Aorta (tissue), 5 donors: Measurements from ENCODE around the gene CRIM1. TPM values are rescaled to one million over a fixed set of nuclear protein-coding genes. Genes with fewer than 3 reads are reported as not detected.

Experiments used
- ATAC-seq: fragments of 200-7000 bp; cut with Tn5 transposase; one replicate; pipeline ENCODE4 v1.9.1; 2022; ENCODE audit warnings: moderate library complexity; ENCODE audit not compliant: low FRiP score
- DNase-seq, 2 donors: peaks; one replicate each; pipeline ENCODE4 v3.0.0-alpha.2; 2020
- H3K27ac ChIP-seq, 2 donors: one replicate each; pipeline ENCODE4 v1.5.1; 2013; ENCODE audit warnings: low read length in 2 of 2, mild to moderate bottlenecking in 2 of 2, moderate library complexity in 2 of 2, control low read depth in 1 of 2, inconsistent platforms in 1 of 2, low read depth in 1 of 2
- H3K27me3 ChIP-seq, 2 donors: one replicate each; pipeline ENCODE4 v1.6.1; 2013; ENCODE audit warnings: control low read depth in 1 of 2, low read length in 1 of 2, mild to moderate bottlenecking in 1 of 2, moderate library complexity in 1 of 2; ENCODE audit not compliant: insufficient read depth in 2 of 2, control insufficient read depth in 1 of 2
- H3K36me3 ChIP-seq, 2 donors: one replicate each; pipeline ENCODE4 v1.6.1; 2013; ENCODE audit warnings: control low read depth in 1 of 2, low read length in 1 of 2, mild to moderate bottlenecking in 1 of 2; ENCODE audit not compliant: insufficient read depth in 2 of 2, control insufficient read depth in 1 of 2
- H3K4me1 ChIP-seq, 2 donors: one replicate each; pipeline ENCODE4 v1.6.1; 2013; ENCODE audit warnings: low read length in 2 of 2, control low read depth in 1 of 2, mild to moderate bottlenecking in 1 of 2, moderate library complexity in 1 of 2; ENCODE audit not compliant: insufficient read depth in 2 of 2, control insufficient read depth in 1 of 2
- H3K4me3 ChIP-seq, 2 donors: one replicate each; pipeline ENCODE4 v1.5.1; 2013; ENCODE audit warnings: low read length in 2 of 2, control low read depth in 1 of 2, mild to moderate bottlenecking in 1 of 2
- H3K9me3 ChIP-seq: one replicate; pipeline ENCODE4 v1.6.1; 2013; ENCODE audit warnings: mild to moderate bottlenecking, low read length; ENCODE audit not compliant: control insufficient read depth
- WGBS, 2 donors: extraction: QIAGEN DNeasy Blood & Tissue Kit; methylation state at CpG; one replicate each; pipeline ENCODE4 v1.1.7; 2013; 5-methylcytosine and 5-hydroxymethylcytosine counted together
- intact Hi-C, 2 donors: fragments of 100-400 bp; cut with DNase I; formaldehyde crosslinking; loops; one replicate each; pipeline versions ENCODE4 v1.14.2 to v1.15.0; 2022
- polyA plus RNA-seq, 2 donors: library from polyadenylated mRNA; stranded (reverse); fragments of 200-250 nt; gene quantifications; one replicate each; pipeline ENCODE4 v1.2.3, GENCODE V29; 2013
- total RNA-seq, 2 donors: library from RNA; stranded (reverse); fragmentation: NEBNext Ultra II Directional; extraction: Animal tissue kit (Norgen Biotek cat#: 25700); gene quantifications; one replicate each; pipeline ENCODE4 v1.2.1, GENCODE V29; 2021
- donor health status: healthy with polysubstance abuse.
- donor health status: Bipolar disorder and iron deficiency.
- donor health status: DM: no; HTN: no; CAD: no.
- donor health status: DM: no; HTN: no; CAD: no.
- donor health status: DM: yes; HTN: yes; CAD: no.

The CRIM1 gene
- total and polyA plus RNA-seq, 4 donors: 47.3 to 727 (median 147) TPM

DNA sequence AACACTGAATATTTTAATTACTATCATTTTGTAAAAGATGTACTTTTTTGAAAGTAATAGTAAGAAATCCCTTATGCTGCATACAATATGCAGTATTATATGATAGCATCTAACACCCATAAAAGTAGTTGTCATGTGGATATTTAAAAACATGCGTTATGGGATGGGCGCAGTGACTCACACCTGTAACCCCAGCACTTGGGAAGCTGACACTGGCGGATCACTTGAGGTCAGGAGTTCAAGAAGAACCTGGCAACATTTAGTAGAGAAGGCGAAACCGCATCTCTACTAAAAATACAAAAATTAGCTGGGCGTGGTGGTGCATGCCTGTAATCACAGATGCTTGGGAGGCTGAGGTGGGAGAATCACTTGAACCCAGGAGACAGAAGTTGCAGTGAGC, 153.5 kb downstream of the CRIM1 start:
- ATAC-seq: no peak
- Histone ChIP-seq H3K36me3 (peaks cover 7 to 11% of the 10 kb centered on the region in 2 donors), H3K9me3 (no peaks in the 10 kb centered on the region), H3K27me3 (no peaks in the 10 kb centered on the region), H3K4me3 (no peak overlapping the region), H3K27ac (no peak overlapping the region), H3K4me1 (peaks cover 0 to 2% of the 10 kb centered on the region in 2 donors)
- DNase-seq: no peak
- intact Hi-C loops: loop anchor here in 1 of 2 donors (5.0 kb wide), 1 partner anchor 152 kb away; the partner anchor contains the start of gene CRIM1
- WGBS, 2 donors: 88 to 90% methylated on average over 6 of the region's 6 CpGs

DNA sequence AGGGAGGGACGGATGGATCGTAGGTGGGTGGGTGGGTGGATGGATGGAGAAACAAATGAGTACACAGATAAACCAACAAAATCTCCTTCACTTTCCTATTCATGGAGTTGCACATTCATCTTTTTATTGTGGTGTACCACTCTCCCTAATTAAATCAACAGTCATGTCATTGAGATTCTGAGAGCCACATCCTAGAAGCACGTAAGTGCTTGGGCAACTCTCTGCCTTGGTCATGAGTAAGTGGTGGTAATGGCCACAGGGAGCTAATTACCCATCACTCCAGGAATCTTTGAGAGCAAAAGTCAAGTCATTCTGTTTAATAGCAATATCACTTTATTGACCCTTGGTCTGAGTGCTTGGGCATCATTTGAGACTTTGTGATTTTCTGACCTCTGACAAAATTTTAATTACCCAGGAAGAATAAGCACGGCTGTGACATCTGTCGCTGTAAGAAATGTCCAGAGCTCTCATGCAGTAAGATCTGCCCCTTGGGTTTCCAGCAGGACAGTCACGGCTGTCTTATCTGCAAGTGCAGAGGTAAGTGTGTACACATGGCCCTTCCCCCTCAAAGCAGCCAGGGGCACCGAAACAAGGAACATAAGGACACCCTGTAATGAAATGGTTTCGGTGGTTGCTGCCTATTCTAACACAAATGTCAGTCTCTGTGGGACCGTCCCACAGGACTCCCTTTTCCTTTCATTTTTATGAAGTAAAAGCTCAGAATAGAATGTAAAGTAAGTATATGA, 156.5 kb downstream of the CRIM1 start:
- Histone ChIP-seq H3K27me3 (no peaks in the 10 kb centered on the region), H3K9me3 (no peaks in the 10 kb centered on the region), H3K4me1 (peaks cover 0 to 2% of the 10 kb centered on the region in 2 donors), H3K27ac (peak overlapping the region; percentile 25 to 60), H3K4me3 (no peak overlapping the region), H3K36me3 (peaks cover 9 to 13% of the 10 kb centered on the region in 2 donors)
- intact Hi-C loops: loop anchor here in 1 of 2 donors (5.0 kb wide), 1 partner anchor 160 kb away; no protein-coding TSS in a partner anchor
- 82 to 84% methylated on average over 9 of the region's 9 CpGs for WGBS, 2 donors
- no peak for ATAC-seq
- no peak for DNase-seq

DNA sequence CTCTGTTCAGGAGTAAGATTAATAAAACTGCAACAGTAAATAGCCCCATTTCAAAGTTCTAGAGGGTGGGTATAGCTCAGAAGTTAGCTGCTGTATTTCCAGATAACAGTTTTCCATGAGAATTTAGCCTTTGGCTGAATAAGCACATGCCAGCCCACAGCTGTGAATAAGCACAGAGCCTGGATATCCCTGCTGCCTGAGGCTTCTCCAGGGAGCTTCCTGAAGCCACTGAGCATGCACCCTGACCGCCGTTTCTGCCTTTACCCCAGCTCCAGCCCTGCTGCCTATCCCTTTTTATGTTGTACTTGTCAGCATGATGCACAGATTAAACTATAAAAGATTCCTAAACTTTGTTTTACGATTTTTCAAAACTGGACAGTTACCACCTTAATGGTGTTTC, 157.1 kb downstream of the CRIM1 start:
- Histone ChIP-seq H3K9me3 (no peaks in the 10 kb centered on the region), H3K4me3 (no peak overlapping the region), H3K27me3 (no peaks in the 10 kb centered on the region), H3K27ac (no peak overlapping the region), H3K4me1 (peaks cover 0 to 2% of the 10 kb centered on the region in 2 donors), H3K36me3 (peaks cover 9 to 16% of the 10 kb centered on the region in 2 donors)
- no peak for DNase-seq
- intact Hi-C loops: loop anchor here in 1 of 2 donors (5.0 kb wide), 1 partner anchor 160 kb away; no protein-coding TSS in a partner anchor
- ATAC-seq: no peak
- WGBS, 2 donors: 69 to 74% methylated on average over 3 of the region's 3 CpGs

DNA sequence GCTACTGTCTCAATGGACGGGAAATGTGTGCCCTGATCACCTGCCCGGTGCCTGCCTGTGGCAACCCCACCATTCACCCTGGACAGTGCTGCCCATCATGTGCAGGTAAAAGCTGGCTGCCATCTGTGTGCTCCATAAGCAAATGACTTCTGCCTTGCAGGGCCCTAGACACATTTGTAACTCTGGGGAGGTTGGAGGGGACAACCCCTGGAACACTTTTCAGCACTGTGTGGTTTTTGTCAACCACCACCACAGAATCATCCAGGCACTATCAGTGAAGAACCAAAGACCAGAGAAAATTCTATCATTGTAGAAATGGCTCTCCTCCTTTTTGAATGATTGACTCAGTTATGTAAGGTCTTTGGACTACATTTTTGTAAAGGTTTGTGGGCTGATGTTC, 158.1 kb downstream of the CRIM1 start:
- Histone ChIP-seq H3K4me3 (no peak overlapping the region), H3K4me1 (peaks cover 0 to 2% of the 10 kb centered on the region in 2 donors), H3K9me3 (no peaks in the 10 kb centered on the region), H3K36me3 (peaks cover 9 to 16% of the 10 kb centered on the region in 2 donors), H3K27ac (peak overlapping the region in 1 of 2 donors; percentile 2), H3K27me3 (no peaks in the 10 kb centered on the region)
- WGBS, 2 donors: 92 to 98% methylated on average over 2 of the region's 2 CpGs
- ATAC-seq (no peak), DNase-seq (no peak)
- intact Hi-C loops: loop anchor here in 1 of 2 donors (5.0 kb wide), 1 partner anchor 161 kb away; no protein-coding TSS in a partner anchor

DNA sequence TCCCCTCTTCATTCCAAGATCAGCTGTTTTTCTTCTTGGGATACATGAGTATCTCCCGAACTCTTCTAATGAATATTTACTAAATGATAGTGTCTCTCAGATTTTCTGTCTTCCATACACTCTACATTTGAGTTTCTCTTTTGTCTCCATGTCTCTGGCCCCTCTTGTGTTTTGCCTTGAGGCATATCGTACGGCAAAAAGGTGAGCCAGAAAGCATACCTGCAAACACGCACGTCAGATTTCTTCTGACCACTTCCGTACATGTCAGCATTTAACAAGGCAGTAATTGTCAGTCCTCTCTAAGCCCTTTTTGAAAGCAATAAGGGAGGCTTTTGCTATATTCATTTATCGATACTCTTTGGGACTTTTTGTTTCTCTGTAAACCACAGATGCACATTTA, 160.0 kb downstream of the CRIM1 start:
- H3K27me3 ChIP-seq: no peaks in the 10 kb centered on the region
- no peak overlapping the region for H3K27ac ChIP-seq
- H3K9me3 ChIP-seq: no peaks in the 10 kb centered on the region
- peaks cover 0 to 2% of the 10 kb centered on the region in 2 donors for H3K4me1 ChIP-seq
- WGBS, 2 donors: 84 to 88% methylated on average over 7 of the region's 7 CpGs
- ATAC-seq (no peak), DNase-seq (no peak)
- no peak overlapping the region for H3K4me3 ChIP-seq
- intact Hi-C loops: no loop called here
- H3K36me3 ChIP-seq: peaks cover 16 to 22% of the 10 kb centered on the region in 2 donors

DNA sequence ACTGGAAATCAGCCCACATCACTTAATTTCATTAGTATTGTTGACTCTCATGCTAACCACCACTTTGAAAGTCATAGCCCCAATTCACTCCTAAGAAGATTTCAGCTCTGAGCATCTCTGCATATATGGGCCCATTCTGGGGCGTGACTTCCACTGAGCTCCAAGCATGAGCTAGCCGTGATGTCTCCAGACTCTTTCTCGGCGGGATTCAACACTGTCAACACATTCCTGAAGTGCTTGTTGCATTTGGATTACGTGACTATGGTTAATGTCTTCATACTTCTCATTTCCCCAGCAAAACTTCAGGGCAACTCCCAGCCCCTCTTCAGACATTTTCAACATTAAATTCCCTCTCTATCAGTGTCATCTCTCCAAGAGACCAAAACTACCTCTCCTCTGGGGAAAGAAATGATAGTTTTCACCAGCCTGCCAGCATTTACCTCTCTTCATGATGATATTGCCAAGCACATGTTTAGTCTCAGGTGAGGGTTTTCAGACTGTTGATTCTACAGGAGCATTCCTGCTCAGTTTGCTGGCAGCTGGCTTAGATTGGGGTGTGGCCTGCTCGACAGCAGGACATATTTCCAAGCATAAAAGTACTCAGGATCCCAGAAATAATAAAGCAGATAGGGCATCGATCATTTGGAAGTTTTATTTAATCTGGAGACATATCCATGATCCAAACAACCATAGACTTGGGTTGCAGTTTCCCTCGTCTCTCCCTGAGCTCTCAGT, 160.7 kb downstream of the CRIM1 start:
- H3K9me3 ChIP-seq: no peaks in the 10 kb centered on the region
- no peak overlapping the region for H3K4me3 ChIP-seq
- peak overlapping the region in 1 of 2 donors; percentile 14 for H3K27ac ChIP-seq
- 33 to 44% methylated on average over 8 of the region's 8 CpGs for WGBS, 2 donors
- intact Hi-C loops: no loop called here
- ATAC-seq (no peak), DNase-seq (no peak)
- no peaks in the 10 kb centered on the region for H3K27me3 ChIP-seq
- no peaks in the 10 kb centered on the region for H3K4me1 ChIP-seq
- peaks cover 16 to 24% of the 10 kb centered on the region in 2 donors for H3K36me3 ChIP-seq

DNA sequence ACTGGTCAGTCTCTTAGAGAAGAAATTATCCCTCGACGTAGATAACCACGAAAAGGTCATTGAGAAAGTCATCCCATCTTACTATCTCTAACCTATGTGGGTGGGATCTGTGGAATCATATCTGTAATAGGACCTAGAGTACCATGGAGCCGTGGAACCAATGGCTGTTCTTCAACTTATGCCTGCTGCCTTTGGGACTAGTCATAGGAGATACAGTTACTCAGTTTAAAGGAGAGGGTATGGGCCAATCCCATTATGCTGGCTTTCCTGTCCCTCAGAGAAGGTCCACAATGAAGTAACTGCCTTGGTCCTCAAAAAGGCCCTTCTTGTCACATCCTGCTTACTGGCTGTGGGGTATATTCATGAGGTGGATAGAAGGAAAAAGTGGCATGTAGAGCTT, 164.9 kb downstream of the CRIM1 start:
- H3K9me3 ChIP-seq: no peaks in the 10 kb centered on the region
- H3K36me3 ChIP-seq: peaks cover 11 to 21% of the 10 kb centered on the region in 2 donors
- intact Hi-C loops: no loop called here

DNA sequence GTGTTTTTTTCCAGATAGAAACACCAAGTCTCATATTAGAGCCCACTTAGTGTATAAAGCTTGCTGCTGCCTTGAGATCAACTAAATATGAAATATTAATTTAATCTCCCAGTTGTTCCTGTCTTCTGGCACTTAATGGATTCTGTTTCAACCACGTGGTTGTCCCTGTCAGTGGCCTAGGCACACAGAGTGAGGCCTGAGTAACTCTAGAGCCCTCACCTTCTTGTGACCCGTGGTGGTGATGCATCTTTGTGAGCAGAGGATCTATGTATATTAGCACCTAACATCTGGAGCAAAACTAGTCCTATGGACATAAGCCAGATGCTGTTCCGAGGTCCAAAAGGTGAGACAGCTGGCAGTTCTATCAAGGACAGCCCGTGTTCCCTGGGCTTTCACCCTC, 167.6 kb downstream of the CRIM1 start:
- 66 to 72% methylated on average over 4 of the region's 4 CpGs for WGBS, 2 donors
- Histone ChIP-seq H3K27ac (no peak overlapping the region), H3K36me3 (peaks cover 9 to 17% of the 10 kb centered on the region in 2 donors), H3K27me3 (no peaks in the 10 kb centered on the region), H3K9me3 (no peaks in the 10 kb centered on the region), H3K4me1 (peaks cover 2% of the 10 kb centered on the region in 2 donors), H3K4me3 (no peak overlapping the region)
- no peak for ATAC-seq
- no peak for DNase-seq
- intact Hi-C loops: no loop called here

More for the DNA sequence above, 164.9 kb downstream of the CRIM1 start:
- DNase-seq (no peak), ATAC-seq (no peak)
- H3K4me3 ChIP-seq: no peak overlapping the region
- peak overlapping the region in 1 of 2 donors; percentile 23 for H3K27ac ChIP-seq
- no peaks in the 10 kb centered on the region for H3K27me3 ChIP-seq
- 93 to 95% methylated on average over 4 of the region's 4 CpGs for WGBS, 2 donors
- peaks cover 2% of the 10 kb centered on the region in 2 donors for H3K4me1 ChIP-seq
